GM19193 (cell line): Measurements from ENCODE around the gene KCNIP3.

Experiments
- POLR2A ChIP-seq: IDR thresholded peaks from 4 replicates; pipeline ENCODE4 v1.6.1; 2011; ENCODE audit not compliant: insufficient read depth, insufficient read length; ENCODE audit errors: extremely low read depth

The KCNIP3 gene

GRCh38 chr2:95377216-95378123 lies 80.3 kb downstream of the KCNIP3 start:
- no peak for TF ChIP-seq POLR2A

- no peak for TF ChIP-seq POLR2A
Measured at GRCh38 chr2:95379371-95379831, 82.3 kb downstream of the KCNIP3 start.

- no peak for TF ChIP-seq POLR2A
Measured at GRCh38 chr2:95380280-95380679, 83.1 kb downstream of the KCNIP3 start.

- TF ChIP-seq POLR2A = no peak
Measured at GRCh38 chr2:95380731-95381130, 83.6 kb downstream of the KCNIP3 start.

GRCh38 chr2:95381212-95382191 lies 84.4 kb downstream of the KCNIP3 start:
- no peak for TF ChIP-seq POLR2A

GRCh38 chr2:95382192-95382591 lies 85.0 kb downstream of the KCNIP3 start:
- TF ChIP-seq POLR2A = no peak

- no peak for TF ChIP-seq POLR2A
Measured at GRCh38 chr2:95382686-95383634, 85.8 kb downstream of the KCNIP3 start.

- no peak for TF ChIP-seq POLR2A
Measured at GRCh38 chr2:95383635-95384027, 86.5 kb downstream of the KCNIP3 start.

GRCh38 chr2:95384854-95385569 lies 87.9 kb downstream of the KCNIP3 start:
- TF ChIP-seq POLR2A = no peak

GRCh38 chr2:95385570-95385984 lies 88.4 kb downstream of the KCNIP3 start:
- TF ChIP-seq POLR2A = no peak

- no peak for TF ChIP-seq POLR2A
Measured at GRCh38 chr2:95386031-95386430, 88.9 kb downstream of the KCNIP3 start.

GRCh38 chr2:95387358-95387757 lies 90.2 kb downstream of the KCNIP3 start:
- no peak for TF ChIP-seq POLR2A

GRCh38 chr2:95388091-95388692 lies 91.0 kb downstream of the KCNIP3 start:
- no peak for TF ChIP-seq POLR2A
